OCI-LY3 (cell line): ENCODE data around the gene TMEM101.
"Not testable (repeated sequence)": the region's sequence is repeated elsewhere in the genome, so short reads cannot be mapped to it uniquely, and the experiment has no call there.

ENCODE experiments used
- H2AFZ ChIP-seq: fragments of 200-600, 300-600 bp; shearing (Covaris generic); 2 replicates; pipeline ENCODE4 v1.6.0; 2014; ENCODE audit warnings: antibody characterized with exemption, low read depth, low read length
- H3K27ac ChIP-seq: fragments of 200-600, 300-600 bp; sonication (generic); 2 replicates; pipeline ENCODE4 v1.5.1; 2014; ENCODE audit warnings: mild to moderate bottlenecking, low read length, moderate library complexity, mixed read lengths
- H3K27me3 ChIP-seq: fragments of 200-600, 300-600 bp; sonication (generic); 2 replicates; pipeline ENCODE4 v1.6.1; 2014; ENCODE audit warnings: low read depth, low read length, mixed read lengths
- H3K36me3 ChIP-seq: fragments of 200-600, 300-600 bp; sonication (generic); replicated peaks from 2 replicates; pipeline ENCODE3; 2014; ENCODE audit warnings: low read depth, low read length, mixed read lengths
- H3K4me1 ChIP-seq: fragments of 300-600, 200-600 bp; sonication (generic); 2 replicates; pipeline ENCODE4 v1.6.1; 2014; ENCODE audit warnings: low read length, mixed read lengths
- H3K4me2 ChIP-seq: fragments of 200-600, 300-600 bp; sonication (generic); 2 replicates; pipeline ENCODE4 v1.6.1; 2014; ENCODE audit warnings: low read length, mixed read lengths
- H3K4me3 ChIP-seq: fragments of 300-600, 200-600 bp; sonication (generic); 2 replicates; pipeline ENCODE4 v1.5.1; 2014; ENCODE audit warnings: antibody characterized with exemption, mild to moderate bottlenecking, low read length, moderate library complexity
- H3K79me2 ChIP-seq: fragments of 300-600, 200-600 bp; shearing (Covaris generic); 2 replicates; pipeline ENCODE4 v1.6.1; 2014; ENCODE audit warnings: mild to moderate bottlenecking, low read length, mixed read lengths
- H3K9ac ChIP-seq: fragments of 300-600, 200-600 bp; shearing (Covaris generic); 2 replicates; pipeline ENCODE4 v1.6.0; 2014; ENCODE audit warnings: mild to moderate bottlenecking, low read length, moderate library complexity
- H3K9me3 ChIP-seq: fragments of 200-600, 300-600 bp; shearing (Covaris generic); 2 replicates; pipeline ENCODE4 v1.6.1; 2014; ENCODE audit warnings: low read length, mixed read lengths; ENCODE audit not compliant: insufficient read depth
- H4K20me1 ChIP-seq: fragments of 200-600, 300-600 bp; sonication (generic); 2 replicates; pipeline ENCODE4 v1.6.1; 2016; ENCODE audit warnings: low read length, mixed read lengths; ENCODE audit not compliant: insufficient read depth
- EZH2phosphoT487 ChIP-seq: fragments of 200-600 bp; shearing (Covaris generic); IDR thresholded peaks from 2 replicates; pipeline ENCODE4 v1.6.1; 2018; ENCODE audit warnings: antibody characterized with exemption, mixed run types, low read depth
- TF ChIP-seq, protein P1 (sequence below): fragments of 200-600, 300-600 bp; sonication (generic); IDR thresholded peaks from 2 replicates; pipeline ENCODE4 v1.5.1; 2014; ENCODE audit warnings: antibody characterized with exemption, low read length, low read depth

Gene TMEM101

DNA sequence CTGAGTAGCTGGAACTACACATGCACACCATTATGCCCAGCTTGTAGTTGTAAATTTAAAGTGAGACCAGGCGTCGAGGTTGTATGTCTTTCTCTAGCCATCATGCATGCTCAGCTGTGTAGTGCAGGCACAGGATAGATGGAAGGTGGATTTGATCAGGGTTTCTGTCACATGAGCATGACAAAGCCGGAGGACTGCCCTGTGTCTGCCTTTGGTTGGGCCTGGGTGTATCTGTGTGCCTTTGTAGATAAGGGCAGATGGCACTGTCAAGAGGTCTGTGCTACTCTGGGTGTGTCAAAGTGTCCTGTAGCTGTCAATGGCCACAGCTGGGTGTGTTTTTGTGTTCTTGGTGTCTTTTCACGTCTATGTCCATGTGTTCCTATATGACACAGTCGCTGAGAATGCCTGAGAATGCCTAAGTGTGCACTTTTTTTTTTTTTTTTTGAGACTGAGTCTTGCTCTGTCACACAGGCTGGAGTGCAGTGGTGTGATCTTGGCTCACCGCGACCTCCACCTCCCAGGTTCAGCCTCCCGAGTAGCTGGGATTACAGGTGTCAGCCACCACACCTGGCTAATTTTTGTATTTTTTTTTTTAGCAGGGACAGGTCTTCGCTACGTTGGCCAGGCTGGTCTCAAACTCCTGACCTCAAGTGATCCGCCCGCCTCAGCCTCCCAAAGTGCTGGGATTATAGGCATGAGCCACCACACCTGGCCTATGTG, 14.5 kb downstream of the TMEM101 start:
- no peak overlapping the region for H3K4me2 ChIP-seq
- H3K9me3 ChIP-seq: no peaks in the 10 kb centered on the region
- H3K4me1 ChIP-seq: peaks cover under 1% of the 10 kb centered on the region; the same call in 1 of the 2 replicates
- no peak overlapping the region for H2AFZ ChIP-seq
- no peak overlapping the region for H3K9ac ChIP-seq
- H3K4me3 ChIP-seq: no peak overlapping the region
- no peak overlapping the region for H3K27ac ChIP-seq
- no peaks in the 10 kb centered on the region for H3K79me2 ChIP-seq
- H3K36me3 ChIP-seq: no peaks in the 10 kb centered on the region
- no peaks in the 10 kb centered on the region for H4K20me1 ChIP-seq
- no peaks in the 10 kb centered on the region for H3K27me3 ChIP-seq
- TF ChIP-seq, protein P1, sequence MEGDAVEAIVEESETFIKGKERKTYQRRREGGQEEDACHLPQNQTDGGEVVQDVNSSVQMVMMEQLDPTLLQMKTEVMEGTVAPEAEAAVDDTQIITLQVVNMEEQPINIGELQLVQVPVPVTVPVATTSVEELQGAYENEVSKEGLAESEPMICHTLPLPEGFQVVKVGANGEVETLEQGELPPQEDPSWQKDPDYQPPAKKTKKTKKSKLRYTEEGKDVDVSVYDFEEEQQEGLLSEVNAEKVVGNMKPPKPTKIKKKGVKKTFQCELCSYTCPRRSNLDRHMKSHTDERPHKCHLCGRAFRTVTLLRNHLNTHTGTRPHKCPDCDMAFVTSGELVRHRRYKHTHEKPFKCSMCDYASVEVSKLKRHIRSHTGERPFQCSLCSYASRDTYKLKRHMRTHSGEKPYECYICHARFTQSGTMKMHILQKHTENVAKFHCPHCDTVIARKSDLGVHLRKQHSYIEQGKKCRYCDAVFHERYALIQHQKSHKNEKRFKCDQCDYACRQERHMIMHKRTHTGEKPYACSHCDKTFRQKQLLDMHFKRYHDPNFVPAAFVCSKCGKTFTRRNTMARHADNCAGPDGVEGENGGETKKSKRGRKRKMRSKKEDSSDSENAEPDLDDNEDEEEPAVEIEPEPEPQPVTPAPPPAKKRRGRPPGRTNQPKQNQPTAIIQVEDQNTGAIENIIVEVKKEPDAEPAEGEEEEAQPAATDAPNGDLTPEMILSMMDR: no peak
- TF ChIP-seq EZH2phosphoT487: no peak

DNA sequence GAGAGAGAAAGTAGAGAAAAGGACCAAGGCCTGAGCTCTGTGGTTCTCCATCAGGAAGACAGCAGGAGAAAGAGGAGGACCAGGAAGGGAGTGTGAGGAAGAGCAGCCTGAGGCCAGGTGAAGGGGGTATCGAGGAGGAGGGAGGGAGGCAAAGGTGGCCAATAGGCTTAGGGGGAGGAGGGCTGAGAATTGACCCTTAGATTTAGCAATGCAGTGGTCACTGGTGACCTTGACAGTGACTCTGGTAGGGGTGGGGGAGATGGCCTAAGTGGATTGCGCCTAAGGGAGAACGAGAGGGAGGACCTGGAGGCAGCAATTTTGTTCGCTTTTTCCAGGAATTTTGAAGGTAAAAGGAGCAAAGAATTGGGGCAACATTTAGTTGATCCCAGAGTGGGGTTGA, 15.7 kb downstream of the TMEM101 start:
- H3K27ac ChIP-seq: no peak overlapping the region
- no peak overlapping the region for H3K4me2 ChIP-seq

DNA sequence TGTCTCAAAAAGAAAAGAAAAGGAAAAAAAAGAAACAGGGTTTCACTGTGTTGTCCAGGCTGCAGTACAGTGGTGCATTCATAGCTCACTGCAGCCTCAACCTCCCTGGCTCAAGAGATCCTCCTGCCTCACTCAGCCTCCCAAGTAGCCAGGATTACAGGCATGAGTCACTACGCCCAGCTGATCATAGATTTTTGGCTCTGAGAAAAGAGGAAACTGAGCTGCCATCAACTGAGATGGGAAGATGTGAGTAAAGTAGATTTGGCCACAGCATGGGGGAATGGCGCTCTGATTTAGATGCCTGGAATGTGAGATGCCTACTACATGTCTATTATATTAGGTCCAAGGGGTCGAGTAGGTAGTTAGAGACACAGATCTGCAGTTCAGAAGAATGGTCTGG, 16.2 kb downstream of the TMEM101 start:
- no peaks in the 10 kb centered on the region for H3K36me3 ChIP-seq
- no peak overlapping the region for H3K4me2 ChIP-seq
- H2AFZ ChIP-seq: no peak overlapping the region

More for the DNA sequence above, 15.7 kb downstream of the TMEM101 start:
- no peaks in the 10 kb centered on the region for H4K20me1 ChIP-seq
- H3K9me3 ChIP-seq: no peaks in the 10 kb centered on the region
- H3K79me2 ChIP-seq: no peaks in the 10 kb centered on the region
- no peak overlapping the region for H3K9ac ChIP-seq
- H3K27me3 ChIP-seq: no peaks in the 10 kb centered on the region
- no peak for TF ChIP-seq EZH2phosphoT487
- TF ChIP-seq, protein P1: no peak
- peaks cover 4% of the 10 kb centered on the region; the same call in 1 of the 2 replicates for H3K4me1 ChIP-seq
- H3K36me3 ChIP-seq: no peaks in the 10 kb centered on the region
- H2AFZ ChIP-seq: no peak overlapping the region
- no peak overlapping the region for H3K4me3 ChIP-seq

DNA sequence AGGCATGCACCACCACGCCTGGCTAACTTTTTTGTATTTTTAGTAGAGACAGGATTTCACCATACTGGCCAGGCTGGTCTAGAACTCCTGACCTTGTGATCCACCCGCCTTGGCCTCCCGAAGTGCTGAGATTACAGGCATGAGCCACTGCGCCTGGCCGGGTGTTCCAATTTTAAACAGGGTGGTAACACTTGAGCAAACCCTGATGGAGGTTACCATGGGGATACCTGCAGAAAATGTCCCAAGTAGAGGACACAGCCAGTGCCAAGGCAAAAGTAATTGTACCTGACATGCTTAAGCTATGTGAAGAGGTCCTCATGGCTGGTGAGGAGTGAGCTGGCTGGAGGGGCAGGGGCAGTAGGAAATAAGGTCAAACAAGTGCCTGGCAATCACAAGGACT, 17.6 kb downstream of the TMEM101 start:
- not testable (repeated sequence) for H3K79me2 ChIP-seq, H3K4me2 ChIP-seq, H3K36me3 ChIP-seq, H3K27ac ChIP-seq, H3K4me1 ChIP-seq, H3K9me3 ChIP-seq, H2AFZ ChIP-seq, H3K27me3 ChIP-seq, H4K20me1 ChIP-seq, H3K9ac ChIP-seq, H3K4me3 ChIP-seq

More for the DNA sequence above, 16.2 kb downstream of the TMEM101 start:
- H3K4me1 ChIP-seq: peaks cover 4% of the 10 kb centered on the region; the same call in 1 of the 2 replicates
- H3K27me3 ChIP-seq: no peaks in the 10 kb centered on the region
- no peaks in the 10 kb centered on the region for H4K20me1 ChIP-seq
- no peak overlapping the region for H3K4me3 ChIP-seq
- H3K79me2 ChIP-seq: no peaks in the 10 kb centered on the region
- TF ChIP-seq EZH2phosphoT487: no peak
- TF ChIP-seq, protein P1: no peak
- H3K9me3 ChIP-seq: no peaks in the 10 kb centered on the region
- H3K27ac ChIP-seq: no peak overlapping the region
- no peak overlapping the region for H3K9ac ChIP-seq
